Measurements from ENCODE around the gene CFAP91. TPM values are rescaled to one million over a fixed set of nuclear protein-coding genes. Genes with fewer than 3 reads are reported as not detected.

CFAP91 gene
- total and polyA plus RNA-seq, 2 experiments from 2014 or later = 2.4 to 3.7 TPM

- H3K9me2 ChIP-seq (ENCODE audit: insufficient read depth) = no peaks in the 10 kb centered on the region
- H3K27ac ChIP-seq (ENCODE audit: low read depth) = no peak overlapping the region
- no peak overlapping the region for H3K4me3 Mint-ChIP-seq
- H2AFZ ChIP-seq = no peak overlapping the region
- no peaks in the 10 kb centered on the region for H3K36me3 Mint-ChIP-seq (ENCODE audit: low read depth)
- H4K20me1 ChIP-seq (replicated peaks; ENCODE audit: insufficient read depth) = no peaks in the 10 kb centered on the region
- DNase-seq (ENCODE audit: low spot score) (no peak), ATAC-seq (no peak)
- H3K4me2 ChIP-seq = no peak overlapping the region
- H3K4me1 ChIP-seq (ENCODE audit: insufficient read depth) = no peaks in the 10 kb centered on the region
- no peak for TF ChIP-seq EZH2 (IDR thresholded peaks at IDR 0.05; ENCODE audit: low read depth, unreplicated experiment)
- no peak for TF ChIP-seq CTCF (conservative IDR thresholded peaks at IDR 0.05; ENCODE audit: low read depth in 2 of 2)
- TF ChIP-seq POLR2AphosphoS5 (IDR thresholded peaks at IDR 0.05; ENCODE audit: low read depth) = no peak
- TF ChIP-seq STAT1 (IDR thresholded peaks at IDR 0.05; ENCODE audit: unreplicated experiment) = no peak
- TF ChIP-seq EZH2phosphoT487 (IDR thresholded peaks at IDR 0.05; ENCODE audit: unreplicated experiment) = no peak
- no peak for TF ChIP-seq NANOG (IDR thresholded peaks at IDR 0.05; ENCODE audit: borderline replicate concordance)
- TF ChIP-seq ETS1 (IDR thresholded peaks at IDR 0.05) = no peak
- no peak for TF ChIP-seq REST (IDR thresholded peaks at IDR 0.05; ENCODE audit: unreplicated experiment)
- no peak for TF ChIP-seq JUNB (IDR thresholded peaks at IDR 0.05; ENCODE audit: unreplicated experiment)
- no peak for TF ChIP-seq ZNF331 (CRISPR knock-in tag; IDR thresholded peaks at IDR 0.05; ENCODE audit: low read depth)
- TF ChIP-seq ZNF114 (CRISPR knock-in tag; IDR thresholded peaks at IDR 0.05) = no peak
- no peak overlapping the region for H3K27ac Mint-ChIP-seq
- no peaks in the 10 kb centered on the region; the same call in 2 of the 3 replicates for H3K4me1 Mint-ChIP-seq
- no peak overlapping the region for H3K4me3 ChIP-seq
- no peaks in the 10 kb centered on the region for H3K27me3 Mint-ChIP-seq (ENCODE audit: insufficient read depth, low read depth, poor library complexity)
- H3K27me3 ChIP-seq (ENCODE audit: insufficient read depth) = no peaks in the 10 kb centered on the region
- no peaks in the 10 kb centered on the region for H3F3A ChIP-seq (replicated peaks; ENCODE audit: low read depth)
- no peaks in the 10 kb centered on the region for H3K36me3 ChIP-seq (ENCODE audit: insufficient read depth)
- H3K79me2 ChIP-seq (replicated peaks; ENCODE audit: insufficient read depth) = no peaks in the 10 kb centered on the region
- no peaks in the 10 kb centered on the region; the same call in 2 of the 3 replicates for H3K9me3 Mint-ChIP-seq
Observed at GRCh38 chr3:119716998-119717397, 14.2 kb downstream of the CFAP91 start.

Data from GM23338 (cell line).